Measurements from ENCODE around the gene KRTAP4-11.
"Not testable (repeated sequence)": the region's sequence is repeated elsewhere in the genome, so short reads cannot be mapped to it uniquely, and the experiment has no call there.

Gene KRTAP4-11

DNA sequence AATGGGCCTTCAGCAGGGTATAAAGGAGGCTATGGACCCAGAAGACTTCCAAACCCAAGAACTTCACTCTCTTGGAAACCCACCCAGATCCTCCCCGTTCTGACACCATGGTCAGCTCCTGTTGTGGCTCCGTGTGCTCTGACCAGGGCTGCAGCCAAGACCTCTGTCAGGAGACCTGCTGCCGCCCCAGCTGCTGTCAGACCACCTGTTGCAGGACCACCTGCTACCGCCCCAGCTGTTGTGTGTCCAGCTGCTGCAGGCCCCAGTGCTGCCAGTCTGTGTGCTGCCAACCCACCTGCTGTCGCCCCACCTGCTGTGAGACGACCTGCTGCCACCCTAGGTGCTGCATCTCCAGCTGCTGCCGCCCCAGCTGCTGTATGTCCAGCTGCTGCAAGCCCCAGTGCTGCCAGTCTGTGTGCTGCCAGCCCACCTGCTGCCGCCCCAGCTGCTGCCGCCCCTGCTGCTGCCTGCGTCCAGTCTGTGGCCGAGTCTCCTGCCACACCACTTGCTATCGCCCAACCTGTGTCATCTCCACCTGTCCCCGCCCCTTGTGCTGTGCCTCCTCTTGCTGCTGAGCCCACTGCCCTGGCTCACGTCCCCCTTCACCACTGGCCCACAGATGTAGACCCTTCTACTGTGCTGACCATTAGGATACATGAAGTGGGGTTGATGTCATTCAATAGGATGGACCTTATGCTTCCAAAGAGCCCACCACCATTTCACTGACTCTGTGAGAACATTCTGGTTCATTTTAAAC lies 33.9 kb downstream of the KRTAP4-11 start, which contains the start of gene KRTAP4-7:
KRTAP4-7 (plus strand) TSS at position 51 of the 757 bp plus-strand sequence; CDS start at position 108, 57 bp downstream.
- DNase-seq (ENCODE audit: low read depth in 3 of 3) = not testable (repeated sequence)

DNA sequence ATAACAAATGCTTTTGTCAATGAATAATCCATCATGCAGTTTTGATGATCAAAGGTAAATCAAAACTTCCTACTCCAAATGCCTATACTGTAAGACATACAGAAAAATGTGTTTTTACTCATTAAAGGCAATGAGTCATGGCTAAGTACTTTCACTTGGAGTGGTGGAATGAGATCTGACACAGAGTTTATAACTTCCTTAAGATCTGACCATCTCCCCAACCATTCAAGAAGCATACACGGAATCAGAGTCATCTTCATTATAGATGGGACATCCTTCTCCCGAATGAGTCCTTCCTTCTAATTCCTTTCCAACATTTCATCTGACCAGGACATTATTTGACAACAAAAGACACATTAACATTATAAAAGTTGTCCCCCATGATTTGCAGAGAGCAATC lies 34.7 kb downstream of the KRTAP4-11 start:
- not testable (repeated sequence) for DNase-seq (ENCODE audit: low read depth in 3 of 3)

DNA sequence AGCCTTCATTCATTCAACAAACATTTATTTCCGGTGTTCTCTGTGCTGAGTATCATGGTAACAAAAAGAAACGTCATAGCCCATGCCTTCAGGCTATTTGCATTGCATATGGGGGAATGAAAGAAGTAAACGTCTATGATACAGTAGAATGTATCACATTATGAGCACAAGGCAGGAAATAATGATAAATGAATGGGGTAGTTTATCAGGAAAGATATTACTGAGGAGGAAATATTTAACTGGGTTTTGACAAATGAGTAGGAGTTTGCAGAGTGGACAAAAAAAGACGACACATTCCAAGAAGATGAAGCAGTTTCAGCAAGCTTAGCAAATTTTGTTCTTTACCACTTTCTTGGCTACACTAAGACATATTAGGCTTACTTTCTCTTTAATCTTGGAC lies 35.5 kb downstream of the KRTAP4-11 start:
- no peak for DNase-seq (ENCODE audit: low read depth in 3 of 3)

DNA sequence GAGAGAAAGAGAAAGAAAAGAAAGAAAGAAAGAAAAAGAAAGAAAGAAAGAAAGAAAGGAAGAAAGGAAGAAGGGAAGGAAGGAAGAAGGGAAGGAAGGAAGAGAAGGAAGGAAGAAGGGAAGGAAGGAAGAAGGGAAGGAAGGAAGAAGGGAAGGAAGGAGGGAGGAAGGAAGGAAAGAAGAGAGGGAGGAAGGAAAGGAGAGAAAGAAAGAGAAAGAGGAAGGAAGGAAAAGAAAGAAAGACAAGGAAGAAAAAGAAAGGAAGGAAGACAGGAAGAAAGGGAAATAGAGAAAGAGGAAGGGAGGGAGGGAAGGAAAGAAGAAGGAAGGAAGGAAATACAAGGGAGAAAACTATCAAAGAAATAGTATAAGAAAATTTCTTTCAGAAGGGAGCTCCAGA lies 41.4 kb downstream of the KRTAP4-11 start:
- DNase-seq (ENCODE audit: low read depth in 3 of 3) = no peak

DNA sequence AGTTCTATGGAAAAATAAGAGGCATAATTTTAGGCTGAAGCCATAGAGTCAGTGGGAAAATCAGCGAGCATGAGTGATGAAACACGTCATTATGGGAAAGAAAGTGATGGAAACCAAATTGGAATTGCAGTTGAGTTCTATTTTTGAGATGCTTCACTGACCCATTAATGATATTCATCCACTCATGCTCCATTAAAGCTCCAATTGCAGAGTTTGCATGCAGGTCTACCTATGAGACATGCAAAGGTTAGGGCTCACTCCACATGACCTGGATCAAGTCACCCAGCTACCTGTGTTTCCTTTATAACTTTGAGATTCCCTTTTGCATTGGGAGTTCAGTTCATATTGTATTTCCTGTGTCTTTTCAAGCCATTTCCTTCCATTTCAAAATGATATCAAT lies 44.5 kb downstream of the KRTAP4-11 start:
- DNase-seq (ENCODE audit: low read depth in 3 of 3) = no peak

DNA sequence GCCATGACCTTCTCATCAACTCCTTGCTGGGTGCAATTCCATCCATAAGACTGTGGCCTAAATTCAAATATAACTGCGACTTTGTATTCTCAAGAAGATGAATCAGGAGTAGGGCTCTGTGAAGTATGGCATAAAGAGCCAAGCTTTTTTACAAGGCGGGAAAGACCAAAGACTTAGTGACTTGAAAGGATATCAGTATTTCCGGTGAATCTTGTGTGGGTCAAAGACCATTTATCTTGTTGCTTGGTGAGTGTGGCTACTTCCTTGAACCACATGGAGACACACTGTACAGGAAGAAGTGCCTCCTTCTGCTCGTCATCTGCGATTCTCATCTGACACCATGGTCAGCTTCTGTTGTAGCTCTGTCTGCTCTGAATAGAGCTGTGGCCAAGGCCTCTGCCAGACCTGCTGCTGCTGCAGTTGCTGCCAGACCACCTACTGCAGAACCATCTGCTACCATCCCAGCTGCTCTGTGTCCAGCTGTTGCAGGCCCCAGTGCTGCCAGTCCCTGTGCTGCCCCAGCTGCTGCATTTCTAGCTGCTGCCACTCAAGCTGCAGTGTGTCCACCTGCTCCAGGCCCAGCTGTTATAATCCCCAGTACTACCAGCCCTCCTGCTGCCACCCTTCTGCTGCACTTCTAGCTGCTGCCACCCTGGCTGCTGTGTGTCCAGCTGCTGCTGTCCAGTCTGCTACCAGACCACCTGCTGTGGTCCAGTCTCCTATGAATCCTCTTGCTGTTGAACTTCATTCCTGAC lies 46.4 kb downstream of the KRTAP4-11 start:
- DNase-seq (ENCODE audit: low read depth in 3 of 3) = no peak

DNA sequence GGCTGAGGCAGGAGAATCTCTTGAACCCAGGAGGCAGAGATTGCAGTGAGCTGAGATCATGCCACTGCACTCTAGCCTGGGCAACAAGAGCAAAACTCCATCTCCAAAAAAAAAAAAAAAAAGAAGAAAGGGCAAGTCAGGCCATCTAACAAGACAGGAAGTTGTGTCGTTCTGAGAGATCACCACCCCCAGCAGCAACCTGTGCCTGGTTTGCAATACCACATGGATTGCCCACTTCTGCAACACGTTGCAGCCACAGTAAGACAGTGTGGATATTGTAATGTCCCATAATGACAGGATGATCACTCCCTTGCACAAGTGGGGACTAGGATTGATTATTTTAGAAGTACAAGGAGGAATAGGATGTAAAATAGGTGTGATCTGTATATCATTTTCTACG lies 49.1 kb downstream of the KRTAP4-11 start:
- no peak for DNase-seq (ENCODE audit: low read depth in 3 of 3)

DNA sequence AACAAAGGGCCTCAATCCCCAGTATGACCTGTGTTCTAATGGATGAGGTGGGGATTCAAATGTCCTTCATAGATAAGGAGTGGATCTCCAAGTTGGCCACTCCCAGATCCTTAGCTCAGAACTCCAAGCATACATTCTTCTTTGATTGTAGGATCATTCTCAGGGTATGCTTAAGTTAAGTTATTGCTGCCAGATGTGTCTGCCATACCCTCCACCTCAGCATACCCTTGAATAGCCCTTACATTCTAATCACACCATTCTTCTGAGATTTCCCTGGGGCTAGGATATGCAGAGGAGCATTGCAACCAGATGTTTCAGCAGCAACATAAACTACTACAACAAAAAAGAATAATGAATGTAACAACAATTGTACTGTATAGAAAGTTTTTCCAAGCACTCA lies 50.9 kb downstream of the KRTAP4-11 start:
- DNase-seq (ENCODE audit: low read depth in 3 of 3) = no peak
